Raji (cell line): ENCODE measurements around the gene COLEC11.

Experiments
- POLR2A ChIP-seq: IDR thresholded peaks from 2 replicates; pipeline ENCODE4 v1.6.1; 2011; ENCODE audit warnings: low read depth, low read length, control low read depth; ENCODE audit not compliant: insufficient read depth

COLEC11 gene

GRCh38 chr2:3594493-3595281, at the start of gene COLEC11:
Gene COLEC11, plus strand, starts transcription at chr2:3595112. Its CDS starts 9,229 bp downstream, at chr2:3604341.
- no peak for TF ChIP-seq POLR2A

- no peak for TF ChIP-seq POLR2A
Observed at GRCh38 chr2:3545788-3546478, 49.0 kb upstream of the COLEC11 start.

GRCh38 chr2:3547915-3548314, 47.0 kb upstream of the COLEC11 start:
- no peak for TF ChIP-seq POLR2A

GRCh38 chr2:3553946-3554345, 41.0 kb upstream of the COLEC11 start:
- no peak for TF ChIP-seq POLR2A

- TF ChIP-seq POLR2A: no peak
Observed at GRCh38 chr2:3557639-3558204, 37.2 kb upstream of the COLEC11 start.

GRCh38 chr2:3558205-3559014, 36.5 kb upstream of the COLEC11 start, which contains the start of gene RNASEH1:
Gene RNASEH1, minus strand, starts transcription at chr2:3558333. Its CDS starts 73 bp downstream, at chr2:3558260.
- peak; percentile 96 for TF ChIP-seq POLR2A

- TF ChIP-seq POLR2A: 0 out of 2 replicates have a peak, but pooled peaks have one; percentile 1
Observed at GRCh38 chr2:3563521-3563976, 31.4 kb upstream of the COLEC11 start.

- TF ChIP-seq POLR2A: no peak
Observed at GRCh38 chr2:3565117-3565516, 29.8 kb upstream of the COLEC11 start.

- no peak for TF ChIP-seq POLR2A
Observed at GRCh38 chr2:3566806-3567205, 28.1 kb upstream of the COLEC11 start.

GRCh38 chr2:3571284-3571683, 23.6 kb upstream of the COLEC11 start:
- no peak for TF ChIP-seq POLR2A

- no peak for TF ChIP-seq POLR2A
Observed at GRCh38 chr2:3572620-3573019, 22.3 kb upstream of the COLEC11 start.

GRCh38 chr2:3574155-3574554, 20.8 kb upstream of the COLEC11 start:
- TF ChIP-seq POLR2A: no peak

GRCh38 chr2:3575534-3576262, 19.2 kb upstream of the COLEC11 start:
- no peak for TF ChIP-seq POLR2A

- no peak for TF ChIP-seq POLR2A
Observed at GRCh38 chr2:3578987-3579386, 15.9 kb upstream of the COLEC11 start.
